Measurements from ENCODE around the gene UNG. TPM values are rescaled to one million over a fixed set of nuclear protein-coding genes. Genes with fewer than 3 reads are reported as not detected.

The UNG gene
- polyA plus RNA-seq, 2 of the 4 experiments (the other 2 are of a cell fraction) = 55.6 to 77.6 TPM

- H3K4me1 ChIP-seq = peaks cover 8% of the 10 kb centered on the region
- FAIRE-seq = no peak
- DNase-seq (ENCODE audit: low read depth in 1 of 2, low spot score in 1 of 2) = no peak
- ChIA-PET POLR2A (interaction anchor here (0.8 kb wide), 1 partner anchor 195 kb away, joined by 4 read pairs; the partner anchor contains the start of gene SSH1), CTCF (interaction anchor here (0.8 to 1.7 kb wide), 3 partner anchors 11 to 42 kb away, joined by 4 to 8 read pairs (median 5); partner anchors contain the start of gene ALKBH2)
- H3K9me3 ChIP-seq = no peaks in the 10 kb centered on the region
- H3K27ac ChIP-seq = peak overlapping the region; percentile 91 to 93
- TF ChIP-seq MAFK (IDR thresholded peaks at IDR 0.05; ENCODE audit: partially characterized antibody) (no peak), NFE2L2 (conservative IDR thresholded peaks at IDR 0.05; ENCODE audit: low read length) (no peak), CTCF (IDR thresholded peaks at IDR 0.05) (no peak), HMGXB4 (CRISPR knock-in tag; IDR thresholded peaks at IDR 0.05; ENCODE audit: borderline replicate concordance) (no peak), FOSL2 (IDR thresholded peaks at IDR 0.05) (no peak), FOSL2 (CRISPR knock-in tag; IDR thresholded peaks at IDR 0.05) (no peak), SMC3 (IDR thresholded peaks at IDR 0.05) (no peak), MYC (IDR thresholded peaks at IDR 0.05; ENCODE audit: borderline replicate concordance, low read length) (no peak), PBX3 (IDR thresholded peaks at IDR 0.05) (no peak), JUNB (IDR thresholded peaks at IDR 0.05) (no peak), HOXA7 (CRISPR knock-in tag; IDR thresholded peaks at IDR 0.05) (no peak), TFCP2L1 (CRISPR knock-in tag; IDR thresholded peaks at IDR 0.05) (no peak)
- H3K4me3 ChIP-seq = peak overlapping the region; percentile 96
- no peak for ATAC-seq
- H3K4me2 ChIP-seq = peak overlapping the region; percentile 99
- WGBS (ENCODE audit: missing lambda C conversion rate) = 2% methylated on average over 6 of the region's 6 CpGs
Measured at GRCh38 chr12:109052097-109052413, 45.3 kb upstream of the UNG start.

GRCh38 chr12:109052414-109053323 lies 44.7 kb upstream of the UNG start, which contains the start of gene USP30:
Gene USP30 (plus strand): TSS chr12:109052576. CDS start chr12:109052679, 103 bp downstream.
- Histone ChIP-seq H3K9me3 (no peaks in the 10 kb centered on the region), H3K4me3 (peak within 1 kb of the TSS; percentile 96), H3K27ac (peak within 1 kb of the TSS; percentile 91 to 93), H3K4me1 (peaks cover 8% of the 10 kb centered on the region), H3K4me2 (peak within 1 kb of the TSS; percentile 99)
- peak; percentile 93 to 95 for DNase-seq (ENCODE audit: low read depth in 1 of 2, low spot score in 1 of 2)
- under 1% methylated on average over 53 of the region's 61 CpGs for WGBS (ENCODE audit: missing lambda C conversion rate)
- FAIRE-seq = no peak
- ATAC-seq = peak; percentile 94 to 95
- POLR2A ChIA-PET = interaction anchor here (0.8 kb wide), 1 partner anchor 196 kb away, joined by 4 read pairs; the partner anchor contains the start of gene SSH1
- CTCF ChIA-PET = interaction anchor here (0.8 to 1.7 kb wide), 3 partner anchors 11 to 41 kb away, joined by 4 to 8 read pairs (median 5); partner anchors contain the start of gene ALKBH2
- TF ChIP-seq RCOR1 (IDR thresholded peaks at IDR 0.05; ENCODE audit: low read depth, low read length) (no peak), MAFK (IDR thresholded peaks at IDR 0.05; ENCODE audit: partially characterized antibody) (no peak), ESRRA (IDR thresholded peaks at IDR 0.05; ENCODE audit: borderline replicate concordance, low read length) (peak; percentile 43; the same call in 1 of the 2 replicates), MAZ (IDR thresholded peaks at IDR 0.05; ENCODE audit: borderline replicate concordance, low read depth, low read length) (peak; percentile 96; the same call in 1 of the 2 replicates), MAX (IDR thresholded peaks at IDR 0.05) (peak; percentile 87), CHD2 (IDR thresholded peaks at IDR 0.05; ENCODE audit: low read length, partially characterized antibody) (peak; percentile 43), HOXB5 (CRISPR knock-in tag; IDR thresholded peaks at IDR 0.05) (no peak), HOXB13 (CRISPR knock-in tag; IDR thresholded peaks at IDR 0.05; ENCODE audit: low read depth) (no peak), FOSL2 (IDR thresholded peaks at IDR 0.05) (no peak), FOSL2 (CRISPR knock-in tag; IDR thresholded peaks at IDR 0.05) (no peak), PBX3 (IDR thresholded peaks at IDR 0.05) (peak; percentile 82), CBX2 (IDR thresholded peaks at IDR 0.05; ENCODE audit: borderline replicate concordance, low read depth) (no peak), REST (IDR thresholded peaks at IDR 0.05) (peak; percentile 33), HDAC2 (IDR thresholded peaks at IDR 0.05) (peak; percentile 33; the same call in 1 of the 2 replicates), MYC (IDR thresholded peaks at IDR 0.05; ENCODE audit: borderline replicate concordance, low read length) (0 out of 2 replicates have a peak, but pooled peaks have one; percentile 64), POLR2A (IDR thresholded peaks at IDR 0.05; ENCODE audit: low read length) (no peak; the same call in 1 of the 2 replicates), ZC3H11A (IDR thresholded peaks at IDR 0.05) (peak; percentile 22; the same call in 1 of the 2 replicates)

All from A549 (cell line).